GM10266 (cell line): ENCODE data around the gene TRAPPC10.

Experiments used
- DNase-seq: peaks from one replicate; pipeline ENCODE4 v3.0.0; 2012; ENCODE audit errors: extremely low spot score
- TF ChIP-seq, protein P1 (sequence below): IDR thresholded peaks from 2 replicates; pipeline ENCODE4 v1.5.1; 2012; ENCODE audit warnings: mild to moderate bottlenecking, low read depth; ENCODE audit not compliant: control insufficient read depth, insufficient read depth; ENCODE audit errors: missing control alignments

TRAPPC10 gene

GRCh38 chr21:43988016-43988415, 24.1 kb upstream of the TRAPPC10 start:
- DNase-seq = no peak

DNA sequence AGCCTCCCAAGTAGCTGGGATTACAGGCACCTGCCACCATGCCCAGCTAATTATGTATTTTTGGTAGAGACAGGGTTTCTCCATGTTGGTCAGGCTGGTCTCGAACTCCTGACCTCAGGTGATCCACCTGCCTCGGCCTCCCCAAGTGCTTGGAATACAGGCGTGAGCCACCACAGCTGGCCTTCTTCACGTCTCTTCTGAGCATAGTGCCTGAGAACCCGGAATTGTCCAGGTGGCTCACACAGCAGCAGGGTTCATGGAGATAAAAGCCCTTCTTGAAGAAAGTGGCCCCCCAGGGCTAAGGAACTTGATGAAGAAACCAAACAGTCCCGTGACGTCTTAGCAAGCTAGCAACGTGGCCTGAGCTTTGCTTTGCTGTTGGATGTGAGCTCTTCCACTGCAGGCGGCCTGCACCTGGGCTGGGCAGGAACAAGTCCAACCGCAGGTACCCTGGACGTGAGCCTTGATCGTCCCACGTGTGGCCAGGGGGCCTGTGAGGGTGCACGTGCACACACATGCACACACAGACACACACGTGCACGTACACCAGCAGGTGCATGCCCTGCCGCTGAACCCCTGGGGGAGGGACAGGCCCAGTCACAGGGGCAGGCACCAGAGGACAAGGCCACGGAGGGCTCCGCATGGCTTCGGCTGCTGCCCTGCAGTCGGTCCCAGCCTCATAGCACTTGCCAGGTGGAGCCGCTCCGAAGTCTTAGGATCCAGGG, 23.4 kb upstream of the TRAPPC10 start:
- TF ChIP-seq, protein P1, sequence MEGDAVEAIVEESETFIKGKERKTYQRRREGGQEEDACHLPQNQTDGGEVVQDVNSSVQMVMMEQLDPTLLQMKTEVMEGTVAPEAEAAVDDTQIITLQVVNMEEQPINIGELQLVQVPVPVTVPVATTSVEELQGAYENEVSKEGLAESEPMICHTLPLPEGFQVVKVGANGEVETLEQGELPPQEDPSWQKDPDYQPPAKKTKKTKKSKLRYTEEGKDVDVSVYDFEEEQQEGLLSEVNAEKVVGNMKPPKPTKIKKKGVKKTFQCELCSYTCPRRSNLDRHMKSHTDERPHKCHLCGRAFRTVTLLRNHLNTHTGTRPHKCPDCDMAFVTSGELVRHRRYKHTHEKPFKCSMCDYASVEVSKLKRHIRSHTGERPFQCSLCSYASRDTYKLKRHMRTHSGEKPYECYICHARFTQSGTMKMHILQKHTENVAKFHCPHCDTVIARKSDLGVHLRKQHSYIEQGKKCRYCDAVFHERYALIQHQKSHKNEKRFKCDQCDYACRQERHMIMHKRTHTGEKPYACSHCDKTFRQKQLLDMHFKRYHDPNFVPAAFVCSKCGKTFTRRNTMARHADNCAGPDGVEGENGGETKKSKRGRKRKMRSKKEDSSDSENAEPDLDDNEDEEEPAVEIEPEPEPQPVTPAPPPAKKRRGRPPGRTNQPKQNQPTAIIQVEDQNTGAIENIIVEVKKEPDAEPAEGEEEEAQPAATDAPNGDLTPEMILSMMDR = no peak
- DNase-seq = no peak

More at GRCh38 chr21:43988016-43988415, 24.1 kb upstream of the TRAPPC10 start:
- TF ChIP-seq, protein P1 = no peak

- no peak for DNase-seq
- TF ChIP-seq, protein P1 = no peak
Measured at GRCh38 chr21:43989401-43989800, 22.7 kb upstream of the TRAPPC10 start.

GRCh38 chr21:43991447-43991991, 20.6 kb upstream of the TRAPPC10 start:
- DNase-seq = no peak
- TF ChIP-seq, protein P1 = no peak

- DNase-seq = no peak
- TF ChIP-seq, protein P1 = no peak
Measured at GRCh38 chr21:43992121-43992520, 20.0 kb upstream of the TRAPPC10 start.

- TF ChIP-seq, protein P1 = no peak
- no peak for DNase-seq
Measured at GRCh38 chr21:43993420-43993934, 18.6 kb upstream of the TRAPPC10 start.

GRCh38 chr21:43994085-43994484, 18.0 kb upstream of the TRAPPC10 start:
- DNase-seq = no peak
- TF ChIP-seq, protein P1 = no peak
